Left lung (tissue), 10 donors: Measurements from ENCODE around the gene ZNF277. TPM values are rescaled to one million over a fixed set of nuclear protein-coding genes. Genes with fewer than 3 reads are reported as not detected.

Source experiments
- ATAC-seq: fragments of 200-7000 bp; cut with Tn5 transposase; one replicate; pipeline ENCODE4 v1.9.1; 2020; ENCODE audit warnings: moderate library complexity
- DNase-seq, 4 donors: peaks; one replicate each; pipeline ENCODE4 v3.0.0-alpha.2; 2013 to 2020
- H3K27ac ChIP-seq, 2 donors: fragments of 200-600 bp; sonication (generic) in 1 of 2; one replicate each; pipeline versions ENCODE4 v1.5.0 to v1.8.0; 2020 to 2021
- H3K27me3 ChIP-seq, 2 donors: fragments of 200-600 bp; sonication (generic) in 1 of 2; one replicate each; pipeline versions ENCODE4 v1.5.0 to v1.8.0; 2020 to 2021
- H3K36me3 ChIP-seq, 2 donors: fragments of 200-600 bp; sonication (generic) in 1 of 2; one replicate each; pipeline versions ENCODE4 v1.5.0 to v1.8.0; 2020 to 2021
- H3K4me1 ChIP-seq, 2 donors: fragments of 200-600 bp; one replicate each; pipeline ENCODE4 v1.8.0; 2021
- H3K4me3 ChIP-seq, 2 donors: fragments of 200-600 bp; sonication (generic) in 1 of 2; one replicate each; pipeline versions ENCODE4 v1.5.0 to v1.8.0; 2020 to 2021; ENCODE audit warnings: mild to moderate bottlenecking in 1 of 2
- H3K9me3 ChIP-seq, 2 donors: fragments of 200-600 bp; sonication (generic) in 1 of 2; one replicate each; pipeline versions ENCODE4 v1.5.0 to v1.8.0; 2020 to 2021
- intact Hi-C, 2 donors: fragments of 100-400 bp; cut with DNase I; formaldehyde crosslinking; loops; one replicate each; pipeline versions ENCODE4 v1.11.2 to v1.14.2; 2022
- polyA plus RNA-seq, 6 donors: library from polyadenylated mRNA; unstranded; fragments of 120-200 nt; gene quantifications; one replicate each; pipeline ENCODE4 v1.2.1, GENCODE V29; 2013; ENCODE audit not compliant: insufficient read length in 6 of 6
- total RNA-seq, 2 donors: library from RNA; stranded (reverse); fragmentation: NEBNext Ultra II Directional; extraction: Animal tissue kit (Norgen Biotek cat#: 25700); gene quantifications; one replicate each; pipeline ENCODE4 v1.2.1, GENCODE V29; 2021
- TF ChIP-seq, protein P1 (sequence below), 2 donors: fragments of 200-600 bp; sonication (generic) in 1 of 2; IDR thresholded peaks; one replicate each; pipeline versions ENCODE4 v1.5.0 to v1.8.0; 2021; ENCODE audit warnings: antibody characterized with exemption in 2 of 2
- donor health status: DM: no; HTN: yes; CAD: no.
- donor health status: DM: no; HTN: no; CAD: no.

The ZNF277 gene
- total and polyA plus RNA-seq, 8 donors, result 19.8 to 41.0 (median 34.5) TPM

DNA sequence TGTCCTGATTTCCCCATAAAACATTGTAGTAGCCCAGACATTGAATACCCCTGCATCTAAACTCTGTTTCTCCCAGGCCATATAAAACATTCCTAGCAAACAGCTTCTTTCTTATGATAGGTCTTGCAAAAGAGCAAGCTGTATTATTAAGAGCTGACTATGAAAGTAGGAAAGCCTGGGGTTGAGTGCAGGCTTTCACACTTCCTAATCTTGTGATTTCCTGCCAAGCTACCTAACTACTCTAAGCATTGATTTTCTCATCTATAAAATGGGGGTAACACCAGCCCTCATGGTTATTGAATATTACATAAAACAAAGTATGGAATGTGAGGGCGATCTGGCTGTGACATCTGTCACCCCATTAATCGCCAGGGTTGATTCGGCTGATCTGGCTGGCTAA, 81.8 kb downstream of the ZNF277 start:
- ATAC-seq, result no peak
- no peak overlapping the region for H3K27ac ChIP-seq
- H3K9me3 ChIP-seq, result no peaks in the 10 kb centered on the region
- no peak for DNase-seq
- peaks cover 0 to 17% of the 10 kb centered on the region in 2 donors for H3K36me3 ChIP-seq
- no peak overlapping the region for H3K4me3 ChIP-seq
- H3K27me3 ChIP-seq, result no peaks in the 10 kb centered on the region
- intact Hi-C loops, result no loop called here
- no peaks in the 10 kb centered on the region for H3K4me1 ChIP-seq
- TF ChIP-seq, protein P1, sequence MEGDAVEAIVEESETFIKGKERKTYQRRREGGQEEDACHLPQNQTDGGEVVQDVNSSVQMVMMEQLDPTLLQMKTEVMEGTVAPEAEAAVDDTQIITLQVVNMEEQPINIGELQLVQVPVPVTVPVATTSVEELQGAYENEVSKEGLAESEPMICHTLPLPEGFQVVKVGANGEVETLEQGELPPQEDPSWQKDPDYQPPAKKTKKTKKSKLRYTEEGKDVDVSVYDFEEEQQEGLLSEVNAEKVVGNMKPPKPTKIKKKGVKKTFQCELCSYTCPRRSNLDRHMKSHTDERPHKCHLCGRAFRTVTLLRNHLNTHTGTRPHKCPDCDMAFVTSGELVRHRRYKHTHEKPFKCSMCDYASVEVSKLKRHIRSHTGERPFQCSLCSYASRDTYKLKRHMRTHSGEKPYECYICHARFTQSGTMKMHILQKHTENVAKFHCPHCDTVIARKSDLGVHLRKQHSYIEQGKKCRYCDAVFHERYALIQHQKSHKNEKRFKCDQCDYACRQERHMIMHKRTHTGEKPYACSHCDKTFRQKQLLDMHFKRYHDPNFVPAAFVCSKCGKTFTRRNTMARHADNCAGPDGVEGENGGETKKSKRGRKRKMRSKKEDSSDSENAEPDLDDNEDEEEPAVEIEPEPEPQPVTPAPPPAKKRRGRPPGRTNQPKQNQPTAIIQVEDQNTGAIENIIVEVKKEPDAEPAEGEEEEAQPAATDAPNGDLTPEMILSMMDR (IDR thresholded peaks at IDR 0.05), result no peak

DNA sequence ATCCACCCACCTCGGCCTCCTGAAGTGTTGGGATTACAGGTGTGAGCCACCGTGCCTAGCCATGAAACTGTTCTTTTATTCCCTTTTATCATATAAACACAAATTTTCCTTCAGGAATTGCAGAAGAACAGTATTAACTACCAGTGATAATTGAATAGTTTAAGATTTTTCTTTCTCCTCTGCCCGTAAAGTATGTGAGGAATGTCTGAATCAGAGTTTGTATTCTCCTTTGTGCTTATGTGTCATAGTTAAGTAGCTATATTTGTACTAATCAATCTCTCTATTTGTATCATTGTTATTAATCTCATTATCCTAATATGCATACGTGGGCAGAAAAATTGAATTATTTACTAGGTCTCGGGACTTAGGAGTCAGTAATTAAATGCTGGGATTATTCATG, 83.6 kb downstream of the ZNF277 start:
- Histone ChIP-seq H3K4me3 (no peak overlapping the region), H3K36me3 (peaks cover 0 to 17% of the 10 kb centered on the region in 2 donors), H3K27me3 (no peaks in the 10 kb centered on the region), H3K4me1 (no peaks in the 10 kb centered on the region), H3K9me3 (no peaks in the 10 kb centered on the region), H3K27ac (no peak overlapping the region)
- intact Hi-C loops, result no loop called here
- TF ChIP-seq, protein P1 (IDR thresholded peaks at IDR 0.05), result no peak
- ATAC-seq (no peak), DNase-seq (no peak)

DNA sequence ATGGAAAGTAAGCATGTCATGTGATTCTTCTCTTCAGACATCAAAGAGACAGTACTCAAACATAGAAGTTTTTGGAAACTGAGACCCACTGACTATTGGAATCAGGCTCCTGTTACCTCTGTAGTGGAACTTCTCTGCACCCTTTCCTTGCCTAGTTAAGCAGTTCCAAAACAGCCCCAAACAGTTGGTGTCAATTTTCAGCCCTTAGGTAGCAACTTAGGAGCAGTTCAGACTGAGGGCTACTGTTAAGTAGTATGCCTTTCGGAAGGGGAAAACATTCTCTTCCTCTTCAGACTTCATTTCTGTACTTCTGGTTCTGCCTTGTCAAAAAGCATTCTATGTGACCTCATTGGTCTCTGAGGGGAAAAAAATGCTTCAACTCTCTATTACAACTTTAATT, 85.7 kb downstream of the ZNF277 start:
- no peak overlapping the region for H3K27ac ChIP-seq
- H3K36me3 ChIP-seq, result peaks cover 0 to 17% of the 10 kb centered on the region in 2 donors
- DNase-seq (no peak), ATAC-seq (no peak)
- TF ChIP-seq, protein P1 (IDR thresholded peaks at IDR 0.05), result no peak
- no peaks in the 10 kb centered on the region for H3K27me3 ChIP-seq
- intact Hi-C loops, result no loop called here
- no peak overlapping the region for H3K4me3 ChIP-seq
- H3K4me1 ChIP-seq, result no peaks in the 10 kb centered on the region
- H3K9me3 ChIP-seq, result no peaks in the 10 kb centered on the region

DNA sequence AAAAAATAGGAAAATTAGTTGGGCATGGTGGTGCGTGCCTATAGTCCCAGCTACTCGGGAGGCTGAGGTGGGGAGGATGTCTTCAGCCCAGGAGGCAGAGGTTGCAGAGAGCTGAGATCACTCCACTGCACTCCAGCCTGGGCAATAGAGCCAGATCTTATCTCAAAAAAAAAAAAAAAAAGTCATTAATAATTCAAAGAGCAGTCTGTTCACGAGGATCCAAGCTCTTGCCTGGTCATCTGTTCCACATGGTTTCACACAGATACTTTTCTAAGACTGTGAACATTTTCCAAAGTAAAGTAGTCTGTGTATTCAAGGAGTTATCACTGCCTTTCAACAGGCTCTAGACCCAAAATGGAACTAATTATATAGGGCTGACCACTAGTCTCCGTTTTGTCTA, 86.9 kb downstream of the ZNF277 start:
- no peaks in the 10 kb centered on the region for H3K9me3 ChIP-seq
- DNase-seq (no peak), ATAC-seq (no peak)
- TF ChIP-seq, protein P1 (IDR thresholded peaks at IDR 0.05), result no peak
- no peak overlapping the region for H3K27ac ChIP-seq
- no peaks in the 10 kb centered on the region for H3K27me3 ChIP-seq
- H3K4me3 ChIP-seq, result no peak overlapping the region
- no peaks in the 10 kb centered on the region for H3K4me1 ChIP-seq
- intact Hi-C loops, result no loop called here
- H3K36me3 ChIP-seq, result peaks cover 0 to 10% of the 10 kb centered on the region in 2 donors

DNA sequence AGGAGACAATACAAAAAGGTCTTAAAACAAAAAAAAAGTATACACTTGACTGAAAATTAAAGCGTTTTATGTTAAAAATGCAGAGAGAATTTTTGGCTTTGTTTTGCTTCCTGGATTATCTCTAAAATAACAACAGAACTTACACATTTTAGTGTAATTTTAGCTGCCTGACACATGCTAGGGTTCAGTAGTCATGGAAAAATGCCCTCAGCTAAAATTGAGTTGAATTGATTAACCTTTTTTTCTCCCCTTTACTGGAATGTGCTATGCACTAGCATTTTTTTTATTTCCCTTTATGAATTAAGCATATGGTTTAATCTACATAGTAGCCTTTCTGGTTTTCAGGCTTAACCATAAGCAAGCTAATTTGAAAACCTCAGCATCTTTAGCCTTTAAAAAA, 89.9 kb downstream of the ZNF277 start:
- no peak overlapping the region for H3K27ac ChIP-seq
- ATAC-seq (no peak), DNase-seq (no peak)
- TF ChIP-seq, protein P1 (IDR thresholded peaks at IDR 0.05), result no peak
- H3K4me3 ChIP-seq, result no peak overlapping the region
- intact Hi-C loops, result no loop called here
- no peaks in the 10 kb centered on the region for H3K36me3 ChIP-seq
- H3K4me1 ChIP-seq, result no peaks in the 10 kb centered on the region
- H3K9me3 ChIP-seq, result no peaks in the 10 kb centered on the region
- H3K27me3 ChIP-seq, result no peaks in the 10 kb centered on the region
